Prostate gland (tissue), 2 donors: ENCODE measurements around the gene DEGS2.

Experiments used
- POLR2AphosphoS5 ChIP-seq: sonication (generic); formaldehyde crosslinking; IDR thresholded peaks from one replicate; pipeline ENCODE4 v1.6.1; 2017; ENCODE audit warnings: antibody characterized with exemption
- TF ChIP-seq, protein P1 (sequence below), 4 experiments: fragments of 200-600 bp in 2 of 4; fragments of 450-650 bp in 2 of 4; sonication (generic) in 2 of 4; IDR thresholded peaks; 1 replicate in 3 of 4; 2 replicates in 1 of 4; pipeline ENCODE4 v1.5.1; 2016 to 2019; ENCODE audit warnings: antibody characterized with exemption in 4 of 4, mild to moderate bottlenecking in 2 of 4, moderate library complexity in 2 of 4

GRCh38 chr14:100116134-100116533 lies 43.3 kb downstream of the DEGS2 start:
- TF ChIP-seq, protein P1, sequence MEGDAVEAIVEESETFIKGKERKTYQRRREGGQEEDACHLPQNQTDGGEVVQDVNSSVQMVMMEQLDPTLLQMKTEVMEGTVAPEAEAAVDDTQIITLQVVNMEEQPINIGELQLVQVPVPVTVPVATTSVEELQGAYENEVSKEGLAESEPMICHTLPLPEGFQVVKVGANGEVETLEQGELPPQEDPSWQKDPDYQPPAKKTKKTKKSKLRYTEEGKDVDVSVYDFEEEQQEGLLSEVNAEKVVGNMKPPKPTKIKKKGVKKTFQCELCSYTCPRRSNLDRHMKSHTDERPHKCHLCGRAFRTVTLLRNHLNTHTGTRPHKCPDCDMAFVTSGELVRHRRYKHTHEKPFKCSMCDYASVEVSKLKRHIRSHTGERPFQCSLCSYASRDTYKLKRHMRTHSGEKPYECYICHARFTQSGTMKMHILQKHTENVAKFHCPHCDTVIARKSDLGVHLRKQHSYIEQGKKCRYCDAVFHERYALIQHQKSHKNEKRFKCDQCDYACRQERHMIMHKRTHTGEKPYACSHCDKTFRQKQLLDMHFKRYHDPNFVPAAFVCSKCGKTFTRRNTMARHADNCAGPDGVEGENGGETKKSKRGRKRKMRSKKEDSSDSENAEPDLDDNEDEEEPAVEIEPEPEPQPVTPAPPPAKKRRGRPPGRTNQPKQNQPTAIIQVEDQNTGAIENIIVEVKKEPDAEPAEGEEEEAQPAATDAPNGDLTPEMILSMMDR (IDR thresholded peaks at IDR 0.05): no peak
- TF ChIP-seq POLR2AphosphoS5: no peak
